Measurements from ENCODE around the gene SSBP3. TPM values are rescaled to one million over a fixed set of nuclear protein-coding genes. Genes with fewer than 3 reads are reported as not detected.

SSBP3 gene
- total RNA-seq, 1 experiment from 2014 or later, result 26.5 TPM

DNA sequence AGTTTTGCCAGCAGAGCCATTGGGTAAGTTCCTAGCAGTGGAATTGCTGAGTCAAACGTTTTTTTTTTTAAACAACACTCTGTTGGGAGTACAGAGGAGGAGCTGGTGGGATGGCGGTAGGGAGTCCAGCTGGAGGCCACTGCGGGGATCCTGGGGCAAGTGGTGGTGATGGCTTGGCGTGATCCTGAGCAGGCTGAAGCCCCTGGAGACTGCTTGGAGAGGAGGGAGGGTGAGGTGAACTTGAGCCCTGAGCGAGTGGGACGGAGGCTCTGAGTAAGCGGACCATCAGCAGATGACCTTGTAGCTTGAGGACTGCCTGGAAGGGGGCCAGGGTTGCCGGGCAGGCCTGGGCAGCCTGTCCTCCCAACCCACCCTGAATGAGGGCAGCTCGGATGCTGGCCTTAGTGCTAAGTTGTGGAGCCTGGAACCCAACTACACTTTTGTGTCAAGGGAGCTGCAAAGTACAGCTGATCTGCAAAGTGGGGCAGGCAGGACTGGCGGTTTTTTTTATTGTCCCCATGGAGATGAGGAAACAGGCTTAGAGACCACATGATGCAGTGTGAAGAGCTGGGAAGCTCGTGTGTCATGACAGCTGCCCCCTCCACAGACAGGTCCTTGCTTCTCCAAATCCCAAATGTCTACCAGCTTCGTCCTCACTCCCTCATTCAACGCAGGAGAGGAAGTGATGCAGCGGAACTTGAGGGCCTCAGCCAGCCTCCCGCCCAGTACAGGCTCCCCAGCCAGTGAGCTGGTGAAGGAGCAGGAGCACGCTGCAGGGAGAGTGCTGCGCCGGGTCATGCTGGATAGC is 186.0 kb downstream of the SSBP3 start:
- no peak for DNase-seq
- Histone ChIP-seq H3K4me2 (no peak overlapping the region), H3K36me3 (ENCODE audit: low read depth) (no peaks in the 10 kb centered on the region), H3K9me3 (ENCODE audit: insufficient read depth, low read depth) (no peaks in the 10 kb centered on the region), H3K4me1 (replicated peaks; ENCODE audit: insufficient read depth) (no peaks in the 10 kb centered on the region), H3F3A (ENCODE audit: insufficient read depth, low read depth) (no peaks in the 10 kb centered on the region), H3K4me3 (no peak overlapping the region), H3K27me3 (ENCODE audit: insufficient read depth, low read depth) (no peaks in the 10 kb centered on the region), H4K20me1 (ENCODE audit: insufficient read depth) (no peaks in the 10 kb centered on the region), H3K27ac (no peak overlapping the region), H2AFZ (no peak overlapping the region), H3K9me2 (ENCODE audit: insufficient read depth) (no peaks in the 10 kb centered on the region), H3K79me2 (ENCODE audit: low read depth) (no peaks in the 10 kb centered on the region)
- intact Hi-C loops (cut with micrococcal nuclease; ENCODE audit: unreplicated experiment), result no loop called here
- CTCF ChIA-PET, result interaction anchor here (0.6 kb wide), 1 partner anchor 186 kb away, joined by 3 read pairs; the partner anchor contains the start of gene SSBP3
- no TSS peak for BruUV-seq (replicated peaks)
- TF ChIP-seq, protein P1, sequence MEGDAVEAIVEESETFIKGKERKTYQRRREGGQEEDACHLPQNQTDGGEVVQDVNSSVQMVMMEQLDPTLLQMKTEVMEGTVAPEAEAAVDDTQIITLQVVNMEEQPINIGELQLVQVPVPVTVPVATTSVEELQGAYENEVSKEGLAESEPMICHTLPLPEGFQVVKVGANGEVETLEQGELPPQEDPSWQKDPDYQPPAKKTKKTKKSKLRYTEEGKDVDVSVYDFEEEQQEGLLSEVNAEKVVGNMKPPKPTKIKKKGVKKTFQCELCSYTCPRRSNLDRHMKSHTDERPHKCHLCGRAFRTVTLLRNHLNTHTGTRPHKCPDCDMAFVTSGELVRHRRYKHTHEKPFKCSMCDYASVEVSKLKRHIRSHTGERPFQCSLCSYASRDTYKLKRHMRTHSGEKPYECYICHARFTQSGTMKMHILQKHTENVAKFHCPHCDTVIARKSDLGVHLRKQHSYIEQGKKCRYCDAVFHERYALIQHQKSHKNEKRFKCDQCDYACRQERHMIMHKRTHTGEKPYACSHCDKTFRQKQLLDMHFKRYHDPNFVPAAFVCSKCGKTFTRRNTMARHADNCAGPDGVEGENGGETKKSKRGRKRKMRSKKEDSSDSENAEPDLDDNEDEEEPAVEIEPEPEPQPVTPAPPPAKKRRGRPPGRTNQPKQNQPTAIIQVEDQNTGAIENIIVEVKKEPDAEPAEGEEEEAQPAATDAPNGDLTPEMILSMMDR (conservative IDR thresholded peaks at IDR 0.05), result no peak
- TF ChIP-seq EZH2 (IDR thresholded peaks at IDR 0.05; ENCODE audit: low read depth), result no peak
- POLR2A ChIA-PET (ENCODE audit: unreplicated experiment), result no interaction called here

DNA sequence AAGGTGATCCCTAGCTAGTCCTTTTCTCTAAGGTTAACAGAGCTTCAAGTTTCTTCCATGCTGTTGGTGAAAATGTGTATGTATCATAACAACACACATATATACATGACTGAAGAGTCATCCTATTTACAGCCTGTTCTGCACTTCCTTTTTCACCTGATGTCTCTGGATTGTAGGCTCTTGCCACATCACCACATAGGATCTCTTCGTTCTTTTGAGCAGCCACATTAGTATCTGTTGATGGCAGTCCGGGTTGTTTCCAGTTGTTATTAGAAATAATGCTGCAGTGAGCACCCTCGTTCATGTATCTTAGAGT is 186.5 kb downstream of the SSBP3 start:
- Histone ChIP-seq H3K79me2 (ENCODE audit: low read depth) (no peaks in the 10 kb centered on the region), H3K27ac (no peak overlapping the region), H3K9me3 (ENCODE audit: insufficient read depth, low read depth) (no peaks in the 10 kb centered on the region), H3K36me3 (ENCODE audit: low read depth) (peaks cover 3% of the 10 kb centered on the region; the same call in 1 of the 2 replicates), H3K4me2 (no peak overlapping the region), H2AFZ (no peak overlapping the region), H4K20me1 (ENCODE audit: insufficient read depth) (no peaks in the 10 kb centered on the region), H3K9me2 (ENCODE audit: insufficient read depth) (no peaks in the 10 kb centered on the region), H3K4me1 (replicated peaks; ENCODE audit: insufficient read depth) (no peaks in the 10 kb centered on the region), H3K4me3 (no peak overlapping the region), H3K27me3 (ENCODE audit: insufficient read depth, low read depth) (no peaks in the 10 kb centered on the region), H3F3A (ENCODE audit: insufficient read depth, low read depth) (no peaks in the 10 kb centered on the region)
- BruUV-seq (replicated peaks), result no TSS peak
- no peak for TF ChIP-seq EZH2 (IDR thresholded peaks at IDR 0.05; ENCODE audit: low read depth)
- TF ChIP-seq, protein P1 (conservative IDR thresholded peaks at IDR 0.05), result no peak
- DNase-seq, result no peak
- CTCF ChIA-PET, result no interaction called here
- intact Hi-C loops (cut with micrococcal nuclease; ENCODE audit: unreplicated experiment), result no loop called here
- POLR2A ChIA-PET (ENCODE audit: unreplicated experiment), result no interaction called here

DNA sequence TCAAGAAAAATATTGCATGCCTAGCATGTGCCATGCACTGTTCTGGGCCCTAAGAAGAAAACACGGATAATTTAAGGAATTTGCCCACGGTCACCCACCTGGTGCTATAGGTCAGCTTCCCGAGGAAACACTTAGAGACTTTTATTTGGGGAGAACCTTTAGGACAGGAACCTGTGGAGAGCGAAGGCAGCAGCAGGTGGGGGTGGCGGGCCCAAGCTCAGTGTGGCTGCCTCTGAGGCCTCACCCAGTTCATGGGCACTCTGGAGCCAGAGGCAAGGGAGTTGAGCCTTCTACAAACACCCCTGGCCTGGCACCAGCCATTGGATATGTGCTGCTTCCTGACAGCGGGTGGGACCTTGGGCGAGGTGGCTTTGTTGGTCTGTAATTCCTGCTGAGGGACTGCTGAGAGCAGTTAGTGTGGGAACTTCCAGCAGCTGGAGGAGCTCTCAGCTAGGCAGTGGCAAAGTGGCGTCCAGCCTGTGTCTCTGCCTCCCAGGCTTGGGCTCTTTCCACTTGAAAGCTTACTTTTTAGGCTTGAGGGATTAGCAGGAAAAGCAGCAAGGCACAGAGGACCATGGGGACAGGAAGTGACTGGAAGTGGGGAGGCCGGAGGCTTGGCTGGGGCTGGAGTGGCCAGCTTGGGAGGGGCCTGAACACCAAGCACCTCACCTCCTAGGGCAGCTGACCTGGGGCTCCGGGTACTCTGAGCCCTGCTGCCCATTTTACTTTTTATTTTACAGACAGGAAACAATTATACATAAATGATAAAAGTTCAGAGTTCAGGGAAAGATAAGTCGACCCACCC is 187.1 kb downstream of the SSBP3 start:
- no peak overlapping the region for H3K4me2 ChIP-seq
- no peak overlapping the region for H2AFZ ChIP-seq
- H3K9me2 ChIP-seq (ENCODE audit: insufficient read depth), result no peaks in the 10 kb centered on the region
- no peaks in the 10 kb centered on the region for H3F3A ChIP-seq (ENCODE audit: insufficient read depth, low read depth)
- no peak overlapping the region for H3K4me3 ChIP-seq
- intact Hi-C loops (cut with micrococcal nuclease; ENCODE audit: unreplicated experiment), result no loop called here
- no peaks in the 10 kb centered on the region for H3K79me2 ChIP-seq (ENCODE audit: low read depth)
- H3K27ac ChIP-seq, result no peak overlapping the region
- no peaks in the 10 kb centered on the region for H3K4me1 ChIP-seq (replicated peaks; ENCODE audit: insufficient read depth)
- TF ChIP-seq, protein P1 (conservative IDR thresholded peaks at IDR 0.05), result no peak
- no peak for TF ChIP-seq EZH2 (IDR thresholded peaks at IDR 0.05; ENCODE audit: low read depth)
- no peak for DNase-seq
- CTCF ChIA-PET, result no interaction called here
- H4K20me1 ChIP-seq (ENCODE audit: insufficient read depth), result no peaks in the 10 kb centered on the region
- H3K36me3 ChIP-seq (ENCODE audit: low read depth), result peaks cover 4% of the 10 kb centered on the region; the same call in 1 of the 2 replicates
- BruUV-seq (replicated peaks), result no TSS peak
- H3K9me3 ChIP-seq (ENCODE audit: insufficient read depth, low read depth), result no peaks in the 10 kb centered on the region
- no peaks in the 10 kb centered on the region for H3K27me3 ChIP-seq (ENCODE audit: insufficient read depth, low read depth)
- POLR2A ChIA-PET (ENCODE audit: unreplicated experiment), result no interaction called here
